PC-9 (cell line): ENCODE results near the gene MDFIC. TPM values are rescaled to one million over a fixed set of nuclear protein-coding genes. Genes with fewer than 3 reads are reported as not detected.

ENCODE experiments used
- BruUV-seq: library from RNA; stranded (reverse); fragments of 400-500 nt; replicated peaks from 2 replicates; lab custom pipeline; 2021; lab: Mats Ljungman, UMichigan
- CTCF ChIA-PET: fragments of 300-600 bp; sonication (Branson Sonifier 250); formaldehyde crosslinking; loops from one replicate; lab custom pipeline; 2022; ENCODE audit warnings: antibody characterized with exemption; lab: Charles Lee
- POLR2A ChIA-PET: fragments of 300-600 bp; sonication (Branson Sonifier 250); formaldehyde crosslinking; loops from one replicate; lab custom pipeline; 2022; ENCODE audit warnings: antibody characterized with exemption; ENCODE audit not compliant: unreplicated experiment; lab: Charles Lee
- DNase-seq, 2 experiments: peaks; one replicate each; pipeline versions ENCODE4 v3.0.0 to v3.0.0-alpha.2; 2015 to 2022; ENCODE audit warnings: mixed read lengths in 1 of 2
- H2AFZ ChIP-seq: fragments of 200-600 bp; sonication (generic); 2 replicates; pipeline ENCODE4 v1.8.1; 2017; ENCODE audit warnings: antibody characterized with exemption
- H3F3A ChIP-seq: fragments of 200-600 bp; sonication (generic); 2 replicates; pipeline ENCODE4 v1.8.1; 2017; ENCODE audit warnings: antibody characterized with exemption, mild to moderate bottlenecking, low read depth; ENCODE audit not compliant: insufficient read depth
- H3K27ac ChIP-seq: fragments of 200-600 bp; sonication (generic); 2 replicates; pipeline ENCODE4 v1.6.1; 2016; ENCODE audit warnings: mixed run types
- H3K27me3 ChIP-seq: fragments of 200-600 bp; sonication (generic); 2 replicates; pipeline ENCODE4 v1.6.1; 2016; ENCODE audit warnings: low read depth, mixed run types; ENCODE audit not compliant: insufficient read depth
- H3K36me3 ChIP-seq: fragments of 200-600 bp; sonication (generic); 2 replicates; pipeline ENCODE4 v1.6.1; 2016; ENCODE audit warnings: low read depth, mixed run types
- H3K4me1 ChIP-seq: fragments of 200-600 bp; sonication (generic); replicated peaks from 2 replicates; pipeline ENCODE4 v1.6.1; 2016; ENCODE audit warnings: mixed run types; ENCODE audit not compliant: insufficient read depth
- H3K4me2 ChIP-seq: fragments of 200-600 bp; sonication (generic); 2 replicates; pipeline ENCODE4 v1.6.1; 2017; ENCODE audit warnings: mixed run types
- H3K4me3 ChIP-seq: fragments of 200-600 bp; sonication (generic); 2 replicates; pipeline ENCODE4 v1.6.1; 2016; ENCODE audit warnings: mixed run types
- H3K79me2 ChIP-seq: fragments of 200-600 bp; sonication (generic); 2 replicates; pipeline ENCODE4 v1.6.1; 2017; ENCODE audit warnings: low read depth, mixed run types
- H3K9me2 ChIP-seq: fragments of 200-600 bp; sonication (generic); 2 replicates; pipeline ENCODE4 v1.8.1; 2017; ENCODE audit warnings: mild to moderate bottlenecking; ENCODE audit not compliant: insufficient read depth
- H3K9me3 ChIP-seq: fragments of 200-600 bp; sonication (generic); 2 replicates; pipeline ENCODE4 v1.8.1; 2016; ENCODE audit warnings: low read depth; ENCODE audit not compliant: insufficient read depth
- H4K20me1 ChIP-seq: fragments of 200-600 bp; sonication (generic); 2 replicates; pipeline ENCODE4 v1.8.1; 2017; ENCODE audit not compliant: insufficient read depth
- EZH2 ChIP-seq: fragments of 200-600 bp; sonication (generic); IDR thresholded peaks from 2 replicates; pipeline ENCODE4 v1.8.0; 2017; ENCODE audit warnings: antibody characterized with exemption, low read depth
- intact Hi-C: fragments of 100-400 bp; cut with micrococcal nuclease; formaldehyde crosslinking; loops from one replicate; pipeline ENCODE4 v1.10.0; 2022; ENCODE audit not compliant: unreplicated experiment
- total RNA-seq: library from RNA; stranded (reverse); gene quantifications from 2 replicates; pipeline ENCODE4 v1.2.3, GENCODE V29; 2021
- TF ChIP-seq, protein P1 (sequence below): fragments of 200-600 bp; sonication (generic); conservative IDR thresholded peaks from 2 replicates; pipeline ENCODE4 v1.6.1; 2017; ENCODE audit warnings: mixed run types, antibody characterized with exemption, mild to moderate bottlenecking, moderate library complexity

MDFIC gene
- total RNA-seq, 1 experiment from 2014 or later: 38.9 TPM

- Histone ChIP-seq H3K4me3 (no peak overlapping the region), H3K27ac (no peak overlapping the region), H3K79me2 (peaks cover 66% of the 10 kb centered on the region), H2AFZ (no peak overlapping the region), H3K9me3 (no peaks in the 10 kb centered on the region), H3K9me2 (no peaks in the 10 kb centered on the region), H3K4me1 (no peaks in the 10 kb centered on the region), H3F3A (no peaks in the 10 kb centered on the region), H3K4me2 (no peak overlapping the region), H4K20me1 (no peaks in the 10 kb centered on the region), H3K27me3 (no peaks in the 10 kb centered on the region), H3K36me3 (peaks cover 11% of the 10 kb centered on the region; the same call in 1 of the 2 replicates)
- TF ChIP-seq EZH2: no peak
- TF ChIP-seq, protein P1, sequence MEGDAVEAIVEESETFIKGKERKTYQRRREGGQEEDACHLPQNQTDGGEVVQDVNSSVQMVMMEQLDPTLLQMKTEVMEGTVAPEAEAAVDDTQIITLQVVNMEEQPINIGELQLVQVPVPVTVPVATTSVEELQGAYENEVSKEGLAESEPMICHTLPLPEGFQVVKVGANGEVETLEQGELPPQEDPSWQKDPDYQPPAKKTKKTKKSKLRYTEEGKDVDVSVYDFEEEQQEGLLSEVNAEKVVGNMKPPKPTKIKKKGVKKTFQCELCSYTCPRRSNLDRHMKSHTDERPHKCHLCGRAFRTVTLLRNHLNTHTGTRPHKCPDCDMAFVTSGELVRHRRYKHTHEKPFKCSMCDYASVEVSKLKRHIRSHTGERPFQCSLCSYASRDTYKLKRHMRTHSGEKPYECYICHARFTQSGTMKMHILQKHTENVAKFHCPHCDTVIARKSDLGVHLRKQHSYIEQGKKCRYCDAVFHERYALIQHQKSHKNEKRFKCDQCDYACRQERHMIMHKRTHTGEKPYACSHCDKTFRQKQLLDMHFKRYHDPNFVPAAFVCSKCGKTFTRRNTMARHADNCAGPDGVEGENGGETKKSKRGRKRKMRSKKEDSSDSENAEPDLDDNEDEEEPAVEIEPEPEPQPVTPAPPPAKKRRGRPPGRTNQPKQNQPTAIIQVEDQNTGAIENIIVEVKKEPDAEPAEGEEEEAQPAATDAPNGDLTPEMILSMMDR: no peak
- no peak for DNase-seq
- ChIA-PET POLR2A (no interaction called here), CTCF (no interaction called here)
- intact Hi-C loops: no loop called here
- BruUV-seq: no TSS peak
Measured at GRCh38 chr7:114936471-114936870, 14.6 kb downstream of the MDFIC start.

DNA sequence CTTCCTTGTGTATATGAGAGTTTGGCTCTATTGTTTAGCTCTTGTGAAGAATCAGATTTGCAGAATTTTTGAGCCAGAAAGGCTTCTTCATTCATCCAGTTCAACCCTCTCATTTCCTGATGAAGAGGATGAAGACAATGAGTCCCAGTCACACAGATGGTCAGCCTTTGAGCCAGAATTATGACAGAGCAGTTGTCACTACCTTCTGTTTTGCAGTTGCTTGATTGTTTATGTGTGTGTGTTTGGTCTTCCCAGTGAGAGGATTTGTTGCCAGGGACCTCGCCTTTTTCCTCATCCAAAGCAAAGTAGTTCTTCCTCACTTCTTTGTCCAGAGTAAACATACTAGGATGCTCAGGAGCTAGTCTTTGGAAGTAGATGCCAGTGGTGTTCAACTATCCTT lies 15.6 kb downstream of the MDFIC start:
- POLR2A ChIA-PET: no interaction called here
- BruUV-seq: no TSS peak
- intact Hi-C loops: no loop called here

GRCh38 chr7:114938785-114939184 lies 16.9 kb downstream of the MDFIC start:
- Histone ChIP-seq H3K4me2 (no peak overlapping the region), H3K4me3 (no peak overlapping the region), H3F3A (no peaks in the 10 kb centered on the region), H3K27ac (no peak overlapping the region), H2AFZ (no peak overlapping the region), H3K36me3 (peaks cover 16% of the 10 kb centered on the region; the same call in 1 of the 2 replicates), H3K9me2 (no peaks in the 10 kb centered on the region), H3K9me3 (no peaks in the 10 kb centered on the region), H4K20me1 (no peaks in the 10 kb centered on the region), H3K79me2 (peaks cover 46% of the 10 kb centered on the region), H3K27me3 (no peaks in the 10 kb centered on the region), H3K4me1 (no peaks in the 10 kb centered on the region)
- no peak for DNase-seq
- intact Hi-C loops: no loop called here
- CTCF ChIA-PET: no interaction called here
- no peak for TF ChIP-seq EZH2
- BruUV-seq: no TSS peak
- POLR2A ChIA-PET: no interaction called here

More for the DNA sequence above, 15.6 kb downstream of the MDFIC start:
- H3K36me3 ChIP-seq: peaks cover 11% of the 10 kb centered on the region; the same call in 1 of the 2 replicates
- no peaks in the 10 kb centered on the region for H3K9me2 ChIP-seq
- no peaks in the 10 kb centered on the region for H4K20me1 ChIP-seq
- H3K4me3 ChIP-seq: no peak overlapping the region
- no peak overlapping the region for H3K27ac ChIP-seq
- H2AFZ ChIP-seq: no peak overlapping the region
- no peaks in the 10 kb centered on the region for H3K27me3 ChIP-seq
- CTCF ChIA-PET: no interaction called here
- H3K79me2 ChIP-seq: peaks cover 57% of the 10 kb centered on the region
- H3K4me2 ChIP-seq: no peak overlapping the region
- no peak for TF ChIP-seq EZH2
- TF ChIP-seq, protein P1: no peak
- no peaks in the 10 kb centered on the region for H3F3A ChIP-seq
- H3K4me1 ChIP-seq: no peaks in the 10 kb centered on the region
- DNase-seq: no peak
- H3K9me3 ChIP-seq: no peaks in the 10 kb centered on the region

- H4K20me1 ChIP-seq: no peaks in the 10 kb centered on the region
- H3F3A ChIP-seq: no peaks in the 10 kb centered on the region
- no peaks in the 10 kb centered on the region for H3K27me3 ChIP-seq
- CTCF ChIA-PET: no interaction called here
- H3K4me2 ChIP-seq: no peak overlapping the region
- TF ChIP-seq, protein P1: no peak
- TF ChIP-seq EZH2: no peak
- intact Hi-C loops: no loop called here
- no peaks in the 10 kb centered on the region for H3K9me3 ChIP-seq
- H3K79me2 ChIP-seq: peaks cover 38% of the 10 kb centered on the region
- no peak overlapping the region for H2AFZ ChIP-seq
- POLR2A ChIA-PET: no interaction called here
- no TSS peak for BruUV-seq
- H3K36me3 ChIP-seq: peaks cover 8% of the 10 kb centered on the region; the same call in 1 of the 2 replicates
- DNase-seq: no peak
- no peak overlapping the region for H3K4me3 ChIP-seq
- no peaks in the 10 kb centered on the region for H3K9me2 ChIP-seq
- H3K4me1 ChIP-seq: no peaks in the 10 kb centered on the region
- no peak overlapping the region for H3K27ac ChIP-seq
Measured at GRCh38 chr7:114939484-114940097, 17.7 kb downstream of the MDFIC start.
